Mesenteric fat pad (tissue), 1 donor: ENCODE measurements around the gene NAT10. TPM values are rescaled to one million over a fixed set of nuclear protein-coding genes. Genes with fewer than 3 reads are reported as not detected.

ENCODE experiments used
- DNase-seq: peaks from one replicate; pipeline ENCODE4 v3.0.0-alpha.2; 2020; ENCODE audit warnings: low spot score
- total RNA-seq: library from RNA; stranded (reverse); fragmentation: NEBNext Ultra II Directional; extraction: Animal tissue kit (Norgen Biotek cat#: 25700); gene quantifications from one replicate; pipeline ENCODE4 v1.2.1, GENCODE V29; 2021
- donor health status: DM: yes; HTN: yes; CAD: no.

NAT10 gene
- total RNA-seq, 1 donor from 2014 or later = 46.6 TPM

- DNase-seq = no peak
Observed at GRCh38 chr11:34105957-34106504, 602 bp downstream of the NAT10 start.

- DNase-seq = no peak
Observed at GRCh38 chr11:34111722-34112270, 6.4 kb downstream of the NAT10 start.

- DNase-seq = no peak
Observed at GRCh38 chr11:34114014-34114413, 8.6 kb downstream of the NAT10 start.

- no peak for DNase-seq
Observed at GRCh38 chr11:34114471-34114870, 9.0 kb downstream of the NAT10 start.

- DNase-seq = no peak
Observed at GRCh38 chr11:34120651-34121050, 15.2 kb downstream of the NAT10 start.

- no peak for DNase-seq
Observed at GRCh38 chr11:34124885-34125668, 19.6 kb downstream of the NAT10 start.

- peak; percentile 69 for DNase-seq
Observed at GRCh38 chr11:34126959-34127848, 21.8 kb downstream of the NAT10 start.

GRCh38 chr11:34128824-34129223 lies 23.4 kb downstream of the NAT10 start:
- no peak for DNase-seq

GRCh38 chr11:34132261-34132965 lies 27.0 kb downstream of the NAT10 start:
- DNase-seq = no peak

GRCh38 chr11:34134765-34135164 lies 29.3 kb downstream of the NAT10 start:
- no peak for DNase-seq

- no peak for DNase-seq
Observed at GRCh38 chr11:34135439-34135838, 30.0 kb downstream of the NAT10 start.

- DNase-seq = no peak
Observed at GRCh38 chr11:34136420-34136819, 31.0 kb downstream of the NAT10 start.

- DNase-seq = no peak
Observed at GRCh38 chr11:34139346-34139745, 33.9 kb downstream of the NAT10 start.

- no peak for DNase-seq
Observed at GRCh38 chr11:34140149-34140548, 34.7 kb downstream of the NAT10 start.

- no peak for DNase-seq
Observed at GRCh38 chr11:34143048-34143447, 37.6 kb downstream of the NAT10 start.

GRCh38 chr11:34145073-34145472 lies 39.6 kb downstream of the NAT10 start:
- no peak for DNase-seq

- DNase-seq = no peak
Observed at GRCh38 chr11:34145847-34146381, 40.5 kb downstream of the NAT10 start.

GRCh38 chr11:34146411-34146810 lies 41.0 kb downstream of the NAT10 start:
- no peak for DNase-seq

GRCh38 chr11:34146866-34147265 lies 41.4 kb downstream of the NAT10 start:
- no peak for DNase-seq

GRCh38 chr11:34147581-34147980 lies 42.2 kb downstream of the NAT10 start:
- no peak for DNase-seq
